Measurements from ENCODE around the gene BIN1.

GRCh38 chr2:127093648-127094210 lies 13.2 kb downstream of the BIN1 start:
- TF ChIP-seq CTCF (conservative IDR thresholded peaks at IDR 0.05; ENCODE audit: low read depth, low read length) (no peak), EZH2 (IDR thresholded peaks at IDR 0.05; ENCODE audit: low read length, unreplicated experiment) (no peak), EZH2phosphoT487 (IDR thresholded peaks at IDR 0.05; ENCODE audit: borderline replicate concordance, low read length) (no peak)
